GM23338 (cell line): ENCODE results near the gene TTC39A. TPM values are rescaled to one million over a fixed set of nuclear protein-coding genes. Genes with fewer than 3 reads are reported as not detected.

ENCODE experiments used
- ATAC-seq: fragments of 200-7000 bp; cut with Tn5 transposase; 3 replicates; pipeline ENCODE4 v1.9.1; 2020
- DNase-seq: peaks from one replicate; pipeline ENCODE4 v3.0.0-alpha.2; 2015; ENCODE audit warnings: low spot score
- H2AFZ ChIP-seq: fragments of 200-600 bp; sonication (generic); 2 replicates; pipeline ENCODE4 v1.8.0; 2016; ENCODE audit warnings: antibody characterized with exemption, mild to moderate bottlenecking, moderate library complexity
- H3F3A ChIP-seq: fragments of 200-600 bp; sonication (generic); replicated peaks from 2 replicates; pipeline ENCODE4 v1.8.0; 2017; ENCODE audit warnings: antibody characterized with exemption, mixed run types, low read depth
- H3K27ac ChIP-seq: fragments of 200-600 bp; sonication (generic); 2 replicates; pipeline ENCODE4 v1.6.1; 2016; ENCODE audit warnings: low read depth
- H3K27me3 ChIP-seq: fragments of 200-600 bp; sonication (generic); 2 replicates; pipeline ENCODE4 v1.8.0; 2016; ENCODE audit warnings: mild to moderate bottlenecking, mixed run types, moderate library complexity; ENCODE audit not compliant: insufficient read depth
- H3K36me3 ChIP-seq: fragments of 200-600 bp; sonication (generic); 2 replicates; pipeline ENCODE4 v1.8.0; 2016; ENCODE audit warnings: mild to moderate bottlenecking; ENCODE audit not compliant: insufficient read depth
- H3K4me1 ChIP-seq: fragments of 200-600 bp; sonication (generic); 2 replicates; pipeline ENCODE4 v1.8.0; 2016; ENCODE audit warnings: mild to moderate bottlenecking, moderate library complexity; ENCODE audit not compliant: insufficient read depth
- H3K4me2 ChIP-seq: fragments of 200-600 bp; sonication (generic); 2 replicates; pipeline ENCODE4 v1.7.1; 2017; ENCODE audit warnings: mixed run types
- H3K4me3 ChIP-seq: fragments of 200-600 bp; sonication (generic); 2 replicates; pipeline ENCODE4 v1.6.1; 2016; ENCODE audit warnings: mixed run types
- H3K79me2 ChIP-seq: fragments of 200-600 bp; sonication (generic); replicated peaks from 2 replicates; pipeline ENCODE4 v1.8.0; 2017; ENCODE audit warnings: mild to moderate bottlenecking; ENCODE audit not compliant: insufficient read depth
- H3K9me2 ChIP-seq: fragments of 200-600 bp; sonication (generic); 2 replicates; pipeline ENCODE4 v1.8.0; 2017; ENCODE audit not compliant: insufficient read depth
- H4K20me1 ChIP-seq: fragments of 200-600 bp; sonication (generic); replicated peaks from 2 replicates; pipeline ENCODE4 v1.8.0; 2017; ENCODE audit warnings: mild to moderate bottlenecking; ENCODE audit not compliant: insufficient read depth
- H3K27ac Mint-ChIP-seq: 2 replicates; pipeline ENCODE4 v1.8.0; 2020; ENCODE audit warnings: inconsistent platforms, mild to moderate bottlenecking, moderate library complexity, mixed read lengths
- H3K27me3 Mint-ChIP-seq: 3 replicates; pipeline ENCODE4 v1.8.0; 2022; ENCODE audit warnings: low read depth, mild to moderate bottlenecking, moderate library complexity, mixed read lengths, inconsistent platforms; ENCODE audit not compliant: insufficient read depth, poor library complexity
- H3K36me3 Mint-ChIP-seq: 3 replicates; pipeline ENCODE4 v1.8.0; 2021; ENCODE audit warnings: low read depth, mild to moderate bottlenecking, inconsistent platforms, moderate library complexity, mixed read lengths
- H3K4me1 Mint-ChIP-seq: 3 replicates; pipeline ENCODE4 v1.8.0; 2020; ENCODE audit warnings: mild to moderate bottlenecking, inconsistent platforms, mixed read lengths
- H3K4me3 Mint-ChIP-seq: 3 replicates; pipeline ENCODE4 v1.8.0; 2021; ENCODE audit warnings: moderate library complexity, mild to moderate bottlenecking, inconsistent platforms, mixed read lengths
- H3K9me3 Mint-ChIP-seq: 3 replicates; pipeline ENCODE4 v1.8.0; 2020; ENCODE audit warnings: moderate library complexity, mild to moderate bottlenecking, inconsistent platforms, mixed read lengths
- CREB1 ChIP-seq: fragments of 250-450 bp; sonication (Bioruptor Pico); IDR thresholded peaks from 2 replicates; pipeline ENCODE4 v1.5.0; 2020; ENCODE audit warnings: low read depth, mild to moderate bottlenecking, moderate library complexity
- EZH2phosphoT487 ChIP-seq: fragments of 200-600 bp; sonication (generic); IDR thresholded peaks from one replicate; pipeline ENCODE4 v1.8.1; 2018; ENCODE audit warnings: antibody characterized with exemption; ENCODE audit not compliant: unreplicated experiment
- JUNB ChIP-seq: IDR thresholded peaks from one replicate; pipeline ENCODE4 v1.6.1; 2016; ENCODE audit warnings: antibody characterized with exemption; ENCODE audit not compliant: unreplicated experiment
- NANOG ChIP-seq: IDR thresholded peaks from 2 replicates; pipeline ENCODE4 v1.6.1; 2016; ENCODE audit warnings: antibody characterized with exemption, borderline replicate concordance
- POLR2AphosphoS5 ChIP-seq: IDR thresholded peaks from 2 replicates; pipeline ENCODE4 v1.6.1; 2016; ENCODE audit warnings: antibody characterized with exemption, low read depth
- polyA plus RNA-seq: library from polyadenylated mRNA; unstranded; fragments of >200 nt; fragmentation: Nextera tagmentation; extraction: Ambion mirVana; gene quantifications from 2 replicates; pipeline ENCODE4 v1.2.1, GENCODE V29; 2016
- total RNA-seq: library from RNA; depleted of rRNA; stranded (reverse); fragments of >200 nt; shearing (Covaris generic); gene quantifications from 2 replicates; pipeline ENCODE4 v1.2.3, GENCODE V29; 2014
- TF ChIP-seq, protein P1 (sequence below), 2 experiments: fragments of 200-600 bp in 1 of 2; sonication (generic) in 1 of 2; conservative IDR thresholded peaks; 2 replicates each; pipeline versions ENCODE4 v1.5.1 to v1.6.1; 2016 to 2017; ENCODE audit warnings: antibody characterized with exemption in 2 of 2, low read depth in 2 of 2, mild to moderate bottlenecking in 2 of 2, moderate library complexity in 1 of 2
- TF ChIP-seq, protein P2 (sequence below): IDR thresholded peaks from one replicate; pipeline ENCODE4 v1.6.1; 2018; ENCODE audit warnings: antibody characterized with exemption; ENCODE audit not compliant: unreplicated experiment
- TF ChIP-seq, protein P3 (sequence below): fragments of 250-450 bp; sonication (Bioruptor Pico); IDR thresholded peaks from 2 replicates; pipeline ENCODE4 v1.5.0; 2020; ENCODE audit warnings: mild to moderate bottlenecking, moderate library complexity
- TF ChIP-seq, protein P4 (sequence below): IDR thresholded peaks from 2 replicates; pipeline ENCODE4 v1.6.1; 2016; ENCODE audit warnings: antibody characterized with exemption

The TTC39A gene
- total and polyA plus RNA-seq, 2 experiments from 2014 or later: 2.3 to 7.1 TPM

DNA sequence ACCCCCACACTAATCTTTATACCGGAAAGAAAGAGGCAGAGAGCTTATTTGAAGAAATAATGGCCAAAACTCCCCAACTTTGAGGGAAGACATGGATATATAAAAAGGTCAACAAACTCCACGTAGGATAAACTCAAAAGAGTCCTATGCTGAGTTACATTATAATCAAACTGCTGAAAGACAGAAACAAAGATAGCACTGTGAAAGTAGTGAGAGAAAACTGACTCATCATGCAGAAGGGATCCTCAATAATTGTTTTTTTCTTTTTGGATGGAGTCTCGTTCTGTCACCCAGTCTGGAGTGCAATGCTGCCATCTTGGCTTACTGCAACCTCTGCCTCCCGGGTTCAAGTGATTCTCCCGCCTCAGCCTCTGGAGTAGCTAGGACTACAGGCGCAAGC is 48.5 kb upstream of the TTC39A start:
- Histone ChIP-seq H2AFZ (no peak overlapping the region), H4K20me1 (0 out of 2 replicates have a peak, but pooled peaks cover 4% of the 10 kb centered on the region), H3F3A (no peaks in the 10 kb centered on the region), H3K9me2 (no peaks in the 10 kb centered on the region), H3K4me1 (no peaks in the 10 kb centered on the region), H3K4me3 (no peak overlapping the region), H3K27me3 (no peaks in the 10 kb centered on the region), H3K4me2 (no peak overlapping the region), H3K27ac (no peak overlapping the region), H3K36me3 (peaks cover 4% of the 10 kb centered on the region; the same call in 1 of the 2 replicates), H3K79me2 (peaks cover 5% of the 10 kb centered on the region; the same call in 1 of the 2 replicates)
- DNase-seq (no peak), ATAC-seq (no peak)
- TF ChIP-seq POLR2AphosphoS5 (no peak), JUNB (no peak), EZH2phosphoT487 (no peak), NANOG (no peak), CREB1 (no peak)
- TF ChIP-seq, protein P1, sequence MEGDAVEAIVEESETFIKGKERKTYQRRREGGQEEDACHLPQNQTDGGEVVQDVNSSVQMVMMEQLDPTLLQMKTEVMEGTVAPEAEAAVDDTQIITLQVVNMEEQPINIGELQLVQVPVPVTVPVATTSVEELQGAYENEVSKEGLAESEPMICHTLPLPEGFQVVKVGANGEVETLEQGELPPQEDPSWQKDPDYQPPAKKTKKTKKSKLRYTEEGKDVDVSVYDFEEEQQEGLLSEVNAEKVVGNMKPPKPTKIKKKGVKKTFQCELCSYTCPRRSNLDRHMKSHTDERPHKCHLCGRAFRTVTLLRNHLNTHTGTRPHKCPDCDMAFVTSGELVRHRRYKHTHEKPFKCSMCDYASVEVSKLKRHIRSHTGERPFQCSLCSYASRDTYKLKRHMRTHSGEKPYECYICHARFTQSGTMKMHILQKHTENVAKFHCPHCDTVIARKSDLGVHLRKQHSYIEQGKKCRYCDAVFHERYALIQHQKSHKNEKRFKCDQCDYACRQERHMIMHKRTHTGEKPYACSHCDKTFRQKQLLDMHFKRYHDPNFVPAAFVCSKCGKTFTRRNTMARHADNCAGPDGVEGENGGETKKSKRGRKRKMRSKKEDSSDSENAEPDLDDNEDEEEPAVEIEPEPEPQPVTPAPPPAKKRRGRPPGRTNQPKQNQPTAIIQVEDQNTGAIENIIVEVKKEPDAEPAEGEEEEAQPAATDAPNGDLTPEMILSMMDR (conservative IDR thresholded peaks at IDR 0.05; ENCODE audit: low read depth in 2 of 2): no peak
- TF ChIP-seq, protein P2, sequence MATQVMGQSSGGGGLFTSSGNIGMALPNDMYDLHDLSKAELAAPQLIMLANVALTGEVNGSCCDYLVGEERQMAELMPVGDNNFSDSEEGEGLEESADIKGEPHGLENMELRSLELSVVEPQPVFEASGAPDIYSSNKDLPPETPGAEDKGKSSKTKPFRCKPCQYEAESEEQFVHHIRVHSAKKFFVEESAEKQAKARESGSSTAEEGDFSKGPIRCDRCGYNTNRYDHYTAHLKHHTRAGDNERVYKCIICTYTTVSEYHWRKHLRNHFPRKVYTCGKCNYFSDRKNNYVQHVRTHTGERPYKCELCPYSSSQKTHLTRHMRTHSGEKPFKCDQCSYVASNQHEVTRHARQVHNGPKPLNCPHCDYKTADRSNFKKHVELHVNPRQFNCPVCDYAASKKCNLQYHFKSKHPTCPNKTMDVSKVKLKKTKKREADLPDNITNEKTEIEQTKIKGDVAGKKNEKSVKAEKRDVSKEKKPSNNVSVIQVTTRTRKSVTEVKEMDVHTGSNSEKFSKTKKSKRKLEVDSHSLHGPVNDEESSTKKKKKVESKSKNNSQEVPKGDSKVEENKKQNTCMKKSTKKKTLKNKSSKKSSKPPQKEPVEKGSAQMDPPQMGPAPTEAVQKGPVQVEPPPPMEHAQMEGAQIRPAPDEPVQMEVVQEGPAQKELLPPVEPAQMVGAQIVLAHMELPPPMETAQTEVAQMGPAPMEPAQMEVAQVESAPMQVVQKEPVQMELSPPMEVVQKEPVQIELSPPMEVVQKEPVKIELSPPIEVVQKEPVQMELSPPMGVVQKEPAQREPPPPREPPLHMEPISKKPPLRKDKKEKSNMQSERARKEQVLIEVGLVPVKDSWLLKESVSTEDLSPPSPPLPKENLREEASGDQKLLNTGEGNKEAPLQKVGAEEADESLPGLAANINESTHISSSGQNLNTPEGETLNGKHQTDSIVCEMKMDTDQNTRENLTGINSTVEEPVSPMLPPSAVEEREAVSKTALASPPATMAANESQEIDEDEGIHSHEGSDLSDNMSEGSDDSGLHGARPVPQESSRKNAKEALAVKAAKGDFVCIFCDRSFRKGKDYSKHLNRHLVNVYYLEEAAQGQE: no peak
- TF ChIP-seq, protein P3, sequence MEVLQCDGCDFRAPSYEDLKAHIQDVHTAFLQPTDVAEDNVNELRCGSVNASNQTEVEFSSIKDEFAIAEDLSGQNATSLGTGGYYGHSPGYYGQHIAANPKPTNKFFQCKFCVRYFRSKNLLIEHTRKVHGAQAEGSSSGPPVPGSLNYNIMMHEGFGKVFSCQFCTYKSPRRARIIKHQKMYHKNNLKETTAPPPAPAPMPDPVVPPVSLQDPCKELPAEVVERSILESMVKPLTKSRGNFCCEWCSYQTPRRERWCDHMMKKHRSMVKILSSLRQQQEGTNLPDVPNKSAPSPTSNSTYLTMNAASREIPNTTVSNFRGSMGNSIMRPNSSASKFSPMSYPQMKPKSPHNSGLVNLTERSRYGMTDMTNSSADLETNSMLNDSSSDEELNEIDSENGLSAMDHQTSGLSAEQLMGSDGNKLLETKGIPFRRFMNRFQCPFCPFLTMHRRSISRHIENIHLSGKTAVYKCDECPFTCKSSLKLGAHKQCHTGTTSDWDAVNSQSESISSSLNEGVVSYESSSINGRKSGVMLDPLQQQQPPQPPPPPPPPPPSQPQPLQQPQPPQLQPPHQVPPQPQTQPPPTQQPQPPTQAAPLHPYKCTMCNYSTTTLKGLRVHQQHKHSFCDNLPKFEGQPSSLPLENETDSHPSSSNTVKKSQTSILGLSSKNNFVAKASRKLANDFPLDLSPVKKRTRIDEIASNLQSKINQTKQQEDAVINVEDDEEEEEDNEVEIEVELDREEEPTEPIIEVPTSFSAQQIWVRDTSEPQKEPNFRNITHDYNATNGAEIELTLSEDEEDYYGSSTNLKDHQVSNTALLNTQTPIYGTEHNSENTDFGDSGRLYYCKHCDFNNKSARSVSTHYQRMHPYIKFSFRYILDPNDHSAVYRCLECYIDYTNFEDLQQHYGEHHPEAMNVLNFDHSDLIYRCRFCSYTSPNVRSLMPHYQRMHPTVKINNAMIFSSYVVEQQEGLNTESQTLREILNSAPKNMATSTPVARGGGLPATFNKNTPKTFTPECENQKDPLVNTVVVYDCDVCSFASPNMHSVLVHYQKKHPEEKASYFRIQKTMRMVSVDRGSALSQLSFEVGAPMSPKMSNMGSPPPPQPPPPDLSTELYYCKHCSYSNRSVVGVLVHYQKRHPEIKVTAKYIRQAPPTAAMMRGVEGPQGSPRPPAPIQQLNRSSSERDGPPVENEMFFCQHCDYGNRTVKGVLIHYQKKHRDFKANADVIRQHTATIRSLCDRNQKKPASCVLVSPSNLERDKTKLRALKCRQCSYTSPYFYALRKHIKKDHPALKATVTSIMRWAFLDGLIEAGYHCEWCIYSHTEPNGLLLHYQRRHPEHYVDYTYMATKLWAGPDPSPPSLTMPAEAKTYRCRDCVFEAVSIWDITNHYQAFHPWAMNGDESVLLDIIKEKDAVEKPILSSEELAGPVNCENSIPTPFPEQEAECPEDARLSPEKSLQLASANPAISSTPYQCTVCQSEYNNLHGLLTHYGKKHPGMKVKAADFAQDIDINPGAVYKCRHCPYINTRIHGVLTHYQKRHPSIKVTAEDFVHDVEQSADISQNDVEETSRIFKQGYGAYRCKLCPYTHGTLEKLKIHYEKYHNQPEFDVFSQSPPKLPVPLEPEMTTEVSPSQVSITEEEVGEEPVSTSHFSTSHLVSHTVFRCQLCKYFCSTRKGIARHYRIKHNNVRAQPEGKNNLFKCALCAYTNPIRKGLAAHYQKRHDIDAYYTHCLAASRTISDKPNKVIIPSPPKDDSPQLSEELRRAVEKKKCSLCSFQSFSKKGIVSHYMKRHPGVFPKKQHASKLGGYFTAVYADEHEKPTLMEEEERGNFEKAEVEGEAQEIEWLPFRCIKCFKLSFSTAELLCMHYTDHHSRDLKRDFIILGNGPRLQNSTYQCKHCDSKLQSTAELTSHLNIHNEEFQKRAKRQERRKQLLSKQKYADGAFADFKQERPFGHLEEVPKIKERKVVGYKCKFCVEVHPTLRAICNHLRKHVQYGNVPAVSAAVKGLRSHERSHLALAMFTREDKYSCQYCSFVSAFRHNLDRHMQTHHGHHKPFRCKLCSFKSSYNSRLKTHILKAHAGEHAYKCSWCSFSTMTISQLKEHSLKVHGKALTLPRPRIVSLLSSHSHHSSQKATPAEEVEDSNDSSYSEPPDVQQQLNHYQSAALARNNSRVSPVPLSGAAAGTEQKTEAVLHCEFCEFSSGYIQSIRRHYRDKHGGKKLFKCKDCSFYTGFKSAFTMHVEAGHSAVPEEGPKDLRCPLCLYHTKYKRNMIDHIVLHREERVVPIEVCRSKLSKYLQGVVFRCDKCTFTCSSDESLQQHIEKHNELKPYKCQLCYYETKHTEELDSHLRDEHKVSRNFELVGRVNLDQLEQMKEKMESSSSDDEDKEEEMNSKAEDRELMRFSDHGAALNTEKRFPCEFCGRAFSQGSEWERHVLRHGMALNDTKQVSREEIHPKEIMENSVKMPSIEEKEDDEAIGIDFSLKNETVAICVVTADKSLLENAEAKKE (CRISPR knock-in tag): no peak
- TF ChIP-seq, protein P4, sequence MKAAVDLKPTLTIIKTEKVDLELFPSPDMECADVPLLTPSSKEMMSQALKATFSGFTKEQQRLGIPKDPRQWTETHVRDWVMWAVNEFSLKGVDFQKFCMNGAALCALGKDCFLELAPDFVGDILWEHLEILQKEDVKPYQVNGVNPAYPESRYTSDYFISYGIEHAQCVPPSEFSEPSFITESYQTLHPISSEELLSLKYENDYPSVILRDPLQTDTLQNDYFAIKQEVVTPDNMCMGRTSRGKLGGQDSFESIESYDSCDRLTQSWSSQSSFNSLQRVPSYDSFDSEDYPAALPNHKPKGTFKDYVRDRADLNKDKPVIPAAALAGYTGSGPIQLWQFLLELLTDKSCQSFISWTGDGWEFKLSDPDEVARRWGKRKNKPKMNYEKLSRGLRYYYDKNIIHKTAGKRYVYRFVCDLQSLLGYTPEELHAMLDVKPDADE: no peak
- Mint-ChIP-seq H3K36me3 (peaks cover 79% of the 10 kb centered on the region), H3K9me3 (peaks cover 18% of the 10 kb centered on the region; the same call in 2 of the 3 replicates), H3K27ac (no peak overlapping the region), H3K4me1 (no peaks in the 10 kb centered on the region), H3K4me3 (no peak overlapping the region), H3K27me3 (no peaks in the 10 kb centered on the region)
